Measurements from ENCODE around the gene IFRD2. TPM values are rescaled to one million over a fixed set of nuclear protein-coding genes. Genes with fewer than 3 reads are reported as not detected.
"Not testable (repeated sequence)": the region's sequence is repeated elsewhere in the genome, so short reads cannot be mapped to it uniquely, and the experiment has no call there.

IFRD2 gene
- polyA plus RNA-seq, 6 donors from 2014 or later: 42.7 to 68.3 (median 55.7) TPM

DNA sequence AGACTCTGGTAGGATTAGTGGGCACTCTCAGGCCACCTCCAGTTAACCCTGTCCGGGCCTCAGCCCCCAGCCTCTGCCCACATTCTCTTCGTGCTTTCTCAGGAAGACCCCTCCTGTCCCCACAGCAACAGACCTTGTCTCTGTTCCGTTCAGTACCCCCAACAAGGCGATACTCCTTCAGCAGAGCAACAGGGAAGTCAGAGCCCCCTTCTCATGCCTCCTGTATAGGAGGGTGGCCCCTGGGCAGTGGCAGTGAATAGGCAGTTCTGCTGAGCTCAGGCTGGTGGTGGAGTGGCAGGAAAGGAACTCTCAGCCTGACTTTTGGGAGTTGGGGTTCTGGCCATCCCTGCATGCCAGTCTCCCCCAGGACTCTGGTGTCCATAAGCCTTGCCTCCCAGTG is 22.8 kb downstream of the IFRD2 start:
- no peak overlapping the region for H3K27ac Mint-ChIP-seq

DNA sequence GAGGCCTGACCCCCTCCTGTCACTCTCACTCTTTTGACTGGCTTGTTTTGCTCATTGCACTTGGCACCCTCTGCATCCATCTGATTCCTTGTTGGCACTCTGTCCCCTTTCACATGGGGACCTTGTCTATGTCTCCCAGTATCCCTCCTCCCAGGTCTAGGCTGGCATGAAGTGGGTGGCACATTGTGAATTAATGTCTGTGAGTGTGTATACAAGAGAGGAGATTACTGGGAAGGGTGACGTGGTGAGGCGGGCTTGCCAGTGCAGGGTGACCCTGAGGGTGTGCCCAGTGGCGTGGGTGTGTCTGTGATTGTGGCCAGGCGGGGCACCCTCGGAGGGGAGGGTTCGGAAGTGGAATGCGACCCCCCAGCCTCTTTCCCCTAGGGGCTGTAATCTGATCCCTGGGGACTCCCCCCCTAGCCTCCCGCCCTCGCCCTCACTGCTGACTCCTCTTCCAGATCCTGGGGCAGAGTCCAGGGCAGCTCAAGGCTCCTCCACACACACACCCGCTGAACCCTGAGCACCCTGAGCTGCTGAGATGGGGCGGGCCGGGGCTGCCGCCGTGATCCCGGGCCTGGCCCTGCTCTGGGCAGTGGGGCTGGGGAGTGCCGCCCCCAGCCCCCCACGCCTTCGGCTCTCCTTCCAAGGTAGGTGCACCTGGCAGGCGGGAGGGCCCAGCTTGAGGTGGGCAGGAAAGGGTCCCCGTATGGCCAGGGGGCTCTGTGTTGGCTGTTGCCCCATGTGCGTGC is 23.4 kb downstream of the IFRD2 start, which contains the start of gene SEMA3B:
Gene SEMA3B, plus strand, starts transcription at position 445 of the 749 bp plus-strand sequence. Its CDS starts 94 bp downstream, at position 539.
- no peaks in the 10 kb centered on the region for H3K36me3 Mint-ChIP-seq
- H3K27me3 Mint-ChIP-seq: peaks cover 13 to 48% (median 16%) of the 10 kb centered on the region in 3 donors
- H3K9me3 Mint-ChIP-seq: no peaks in the 10 kb centered on the region
- H3K4me3 Mint-ChIP-seq: peak within 1 kb of the TSS in 1 of 8 donors; percentile 56
- peak within 1 kb of the TSS in 1 of 6 donors; percentile 59 for H3K27ac Mint-ChIP-seq
- ATAC-seq (ENCODE audit: low read depth in 2 of 2) (no peak), DNase-seq (no peak)
- peaks cover 4 to 8% (median 6%) of the 10 kb centered on the region in 3 donors for H3K4me1 Mint-ChIP-seq

More for the DNA sequence above, 22.8 kb downstream of the IFRD2 start:
- peaks cover 18 to 53% (median 21%) of the 10 kb centered on the region in 3 donors for H3K27me3 Mint-ChIP-seq
- DNase-seq (no peak), ATAC-seq (ENCODE audit: low read depth in 2 of 2) (no peak)
- no peaks in the 10 kb centered on the region for H3K9me3 Mint-ChIP-seq
- H3K4me1 Mint-ChIP-seq: peaks cover 9 to 14% (median 11%) of the 10 kb centered on the region in 3 donors
- no peaks in the 10 kb centered on the region for H3K36me3 Mint-ChIP-seq
- H3K4me3 Mint-ChIP-seq: peak overlapping the region in 1 of 8 donors; percentile 56

DNA sequence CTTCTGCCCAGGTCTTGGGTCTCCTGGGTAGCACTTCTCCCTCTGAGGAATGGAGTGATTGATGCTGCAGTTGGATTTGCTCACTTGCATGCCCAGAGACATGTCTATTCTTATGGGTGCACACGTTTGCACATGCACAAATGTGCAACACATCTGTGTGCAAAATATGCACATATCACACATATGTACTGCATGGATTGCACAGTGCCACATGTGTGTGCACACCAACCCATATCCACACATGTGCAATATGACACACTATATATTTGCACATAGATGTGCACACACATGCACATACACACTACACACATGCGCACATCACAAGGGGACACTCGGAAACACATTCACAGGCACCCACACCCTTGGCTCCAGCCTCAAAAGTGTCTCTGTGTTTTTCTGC is 24.0 kb downstream of the IFRD2 start:
- peaks cover 13 to 47% (median 14%) of the 10 kb centered on the region in 3 donors for H3K27me3 Mint-ChIP-seq
- peaks cover 4 to 6% (median 5%) of the 10 kb centered on the region in 3 donors for H3K4me1 Mint-ChIP-seq
- H3K4me3 Mint-ChIP-seq: no peak overlapping the region
- peak overlapping the region in 1 of 6 donors; percentile 59 for H3K27ac Mint-ChIP-seq
- ATAC-seq (ENCODE audit: low read depth in 2 of 2): no peak
- no peaks in the 10 kb centered on the region for H3K9me3 Mint-ChIP-seq
- no peaks in the 10 kb centered on the region for H3K36me3 Mint-ChIP-seq
- no peak for DNase-seq

DNA sequence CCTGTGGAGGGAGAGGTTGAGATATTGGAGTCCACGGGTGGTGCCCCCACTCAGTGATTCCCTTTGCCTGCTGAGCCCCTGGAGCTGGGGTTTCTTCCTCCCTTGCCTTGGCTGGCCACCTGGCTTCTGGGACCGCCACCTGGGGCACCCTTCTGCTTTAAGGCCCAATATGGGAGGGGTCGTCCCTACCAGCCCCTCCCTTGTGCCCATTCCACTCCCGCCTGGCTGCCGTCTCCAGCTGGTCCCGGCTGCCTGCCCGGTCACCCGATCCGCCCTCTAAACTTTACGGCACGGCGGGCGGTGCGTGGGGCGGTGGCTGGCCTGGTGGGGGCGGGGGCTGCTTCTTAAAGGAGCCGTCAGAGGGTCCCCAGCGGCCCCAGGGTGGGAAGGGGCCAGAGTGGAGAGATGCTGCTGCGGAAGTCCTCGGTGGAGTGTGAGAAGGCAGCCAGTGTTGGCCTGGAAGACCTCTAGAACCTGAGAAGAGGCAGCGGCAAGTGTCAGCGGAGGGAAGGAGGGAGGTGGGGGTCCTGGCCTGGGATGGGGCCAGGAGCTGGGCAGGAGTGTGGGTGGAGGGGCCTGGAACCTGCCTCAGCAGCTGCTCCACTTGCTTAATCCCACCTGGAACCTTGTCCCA is 24.8 kb downstream of the IFRD2 start:
- ATAC-seq (ENCODE audit: low read depth in 2 of 2) (no peak), DNase-seq (no peak)
- Mint-ChIP-seq H3K36me3 (no peaks in the 10 kb centered on the region), H3K9me3 (no peaks in the 10 kb centered on the region), H3K4me3 (no peak overlapping the region), H3K27me3 (peaks cover 8 to 41% (median 8%) of the 10 kb centered on the region in 3 donors), H3K4me1 (no peaks in the 10 kb centered on the region), H3K27ac (no peak overlapping the region)

DNA sequence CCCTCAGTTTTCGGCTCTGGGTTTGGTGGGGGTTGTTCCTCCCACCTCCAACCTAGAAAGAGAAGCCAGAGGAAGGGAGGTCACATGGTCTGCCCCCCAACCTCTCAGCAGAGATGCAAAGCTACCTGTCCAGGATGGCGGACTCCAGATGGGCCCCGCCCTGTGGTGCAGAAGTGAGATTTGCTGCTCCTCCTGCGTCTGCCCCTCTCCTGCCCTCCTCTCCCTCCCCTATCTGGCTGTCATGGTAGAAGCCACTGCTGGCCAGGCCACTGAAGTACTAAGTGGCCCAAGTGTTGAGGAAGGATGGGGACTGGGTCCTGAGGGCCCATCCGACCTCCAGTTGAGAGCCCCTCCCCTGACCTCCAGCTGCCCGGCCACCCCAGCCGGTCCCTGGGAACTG is 25.4 kb downstream of the IFRD2 start:
- Mint-ChIP-seq H3K9me3 (no peaks in the 10 kb centered on the region), H3K4me1 (no peaks in the 10 kb centered on the region), H3K36me3 (no peaks in the 10 kb centered on the region), H3K27me3 (peaks cover 8 to 39% (median 8%) of the 10 kb centered on the region in 3 donors), H3K4me3 (no peak overlapping the region), H3K27ac (no peak overlapping the region)
- DNase-seq: no peak
- no peak for ATAC-seq (ENCODE audit: low read depth in 2 of 2)

DNA sequence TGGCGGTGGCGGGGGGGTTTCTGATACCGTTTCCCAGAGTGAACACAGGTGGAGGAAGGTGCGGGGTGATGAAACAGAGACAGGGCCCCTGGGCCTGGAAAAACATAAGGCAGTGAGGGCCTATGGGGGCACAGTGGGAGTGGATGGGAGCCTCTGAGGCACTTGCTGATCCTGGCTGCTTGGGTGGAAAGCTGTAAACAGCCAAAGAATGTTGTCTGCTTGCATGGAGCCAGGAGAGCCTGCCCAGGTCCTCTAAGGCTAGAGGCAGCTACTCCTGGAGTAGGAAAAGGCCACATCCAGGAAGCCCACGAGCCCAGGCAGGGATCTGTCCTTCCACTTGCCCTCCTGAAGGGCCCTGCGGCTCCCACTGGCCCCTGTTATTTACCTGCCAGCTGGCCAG is 26.2 kb downstream of the IFRD2 start:
- no peak for ATAC-seq (ENCODE audit: low read depth in 2 of 2)
- Mint-ChIP-seq H3K27ac (no peak overlapping the region), H3K27me3 (peaks cover 8 to 31% (median 8%) of the 10 kb centered on the region in 3 donors), H3K36me3 (no peaks in the 10 kb centered on the region), H3K9me3 (no peaks in the 10 kb centered on the region), H3K4me3 (peak overlapping the region in 1 of 8 donors; percentile 63), H3K4me1 (peaks cover 0 to 1% (median 0%) of the 10 kb centered on the region in 3 donors)
- DNase-seq: no peak

DNA sequence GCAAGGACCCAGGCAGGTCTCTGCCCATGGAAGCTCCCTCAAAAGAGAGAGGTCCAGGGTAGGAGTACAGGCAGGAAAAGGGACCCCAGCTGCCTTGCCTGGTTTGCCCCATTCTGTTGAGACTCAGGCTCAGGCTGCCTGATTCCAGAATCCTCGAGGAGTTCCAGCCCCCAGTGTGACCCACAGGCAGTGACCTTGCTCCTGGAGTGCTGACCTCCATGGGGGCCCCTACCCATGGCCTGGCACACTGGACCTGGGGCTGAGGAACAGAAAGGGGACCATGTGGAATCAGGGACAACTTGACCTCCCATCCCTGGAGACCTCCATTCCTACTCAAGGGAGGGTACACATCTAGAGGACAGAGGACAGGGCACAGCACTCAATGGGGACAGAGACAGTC is 26.7 kb downstream of the IFRD2 start:
- DNase-seq (no peak), ATAC-seq (ENCODE audit: low read depth in 2 of 2) (no peak)
- no peaks in the 10 kb centered on the region for H3K36me3 Mint-ChIP-seq
- no peaks in the 10 kb centered on the region for H3K9me3 Mint-ChIP-seq
- peaks cover 8 to 30% (median 8%) of the 10 kb centered on the region in 3 donors for H3K27me3 Mint-ChIP-seq
- peak overlapping the region in 1 of 8 donors; percentile 63 for H3K4me3 Mint-ChIP-seq
- H3K27ac Mint-ChIP-seq: no peak overlapping the region
- H3K4me1 Mint-ChIP-seq: peaks cover 0 to 2% (median 1%) of the 10 kb centered on the region in 3 donors

DNA sequence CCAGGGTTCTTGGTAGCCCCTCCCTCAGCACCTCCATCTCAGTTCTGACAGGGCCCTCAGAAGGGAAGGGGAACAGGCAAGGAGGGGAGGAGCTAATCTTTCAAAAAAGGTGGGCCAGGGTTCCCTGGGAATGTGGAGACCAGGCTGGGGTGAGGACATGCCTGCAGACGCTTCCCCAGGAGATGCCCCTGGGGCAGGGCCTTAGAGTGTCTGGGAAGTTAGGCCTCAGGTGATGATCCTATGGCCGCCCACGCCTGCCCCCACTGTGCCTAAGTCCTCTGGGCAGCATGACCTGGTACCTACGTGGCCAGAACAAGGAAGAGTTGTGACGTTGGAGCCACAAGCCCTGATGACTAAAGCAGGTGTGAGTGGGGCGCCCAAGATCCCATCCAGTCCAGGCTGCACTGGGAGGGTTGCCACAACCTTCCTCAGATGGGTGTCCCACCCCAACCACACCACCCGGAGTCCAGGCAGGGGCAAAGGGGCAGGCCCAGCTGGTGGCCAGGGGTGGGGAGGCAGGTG is 27.2 kb downstream of the IFRD2 start:
- Mint-ChIP-seq H3K27ac (no peak overlapping the region), H3K36me3 (no peaks in the 10 kb centered on the region), H3K4me1 (peaks cover 0 to 4% (median 1%) of the 10 kb centered on the region in 3 donors), H3K9me3 (no peaks in the 10 kb centered on the region), H3K4me3 (no peak overlapping the region), H3K27me3 (peaks cover 8 to 30% (median 8%) of the 10 kb centered on the region in 3 donors)
- ATAC-seq (ENCODE audit: low read depth in 2 of 2) (no peak), DNase-seq (no peak)

DNA sequence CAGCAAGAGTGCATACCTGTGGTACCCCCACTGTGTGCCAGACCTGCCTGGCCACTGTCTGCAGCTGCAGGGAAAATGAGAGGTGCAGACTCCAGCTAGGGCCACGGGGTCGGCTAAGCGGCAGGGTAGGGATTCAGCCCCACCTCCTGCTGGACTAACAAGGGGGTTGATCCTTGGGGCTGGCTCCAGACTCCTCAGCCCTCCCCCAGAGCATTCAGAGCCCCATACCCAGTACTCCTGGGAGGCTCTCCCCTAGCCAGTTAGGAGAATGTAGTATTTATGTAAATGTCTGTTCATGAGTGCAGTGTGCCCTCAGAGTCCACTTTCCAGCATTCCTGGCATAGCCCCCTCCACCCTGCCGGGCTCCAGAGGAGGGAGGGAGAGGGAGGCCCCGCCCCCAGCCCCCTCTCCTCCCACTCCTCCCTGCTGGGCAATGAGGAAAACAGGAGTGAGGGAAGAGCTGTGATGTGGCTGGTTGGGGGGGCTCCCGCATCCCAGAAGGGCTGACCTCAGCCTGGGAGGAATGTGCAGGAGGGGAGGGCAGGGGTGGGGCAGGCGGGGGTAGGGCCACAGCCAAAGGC is 27.8 kb downstream of the IFRD2 start:
- Mint-ChIP-seq H3K9me3 (no peaks in the 10 kb centered on the region), H3K4me1 (peaks cover 4 to 8% (median 4%) of the 10 kb centered on the region in 3 donors), H3K4me3 (no peak overlapping the region), H3K27ac (no peak overlapping the region), H3K27me3 (peaks cover 8 to 28% (median 8%) of the 10 kb centered on the region in 3 donors), H3K36me3 (no peaks in the 10 kb centered on the region)
- ATAC-seq (ENCODE audit: low read depth in 2 of 2) (no peak), DNase-seq (no peak)

DNA sequence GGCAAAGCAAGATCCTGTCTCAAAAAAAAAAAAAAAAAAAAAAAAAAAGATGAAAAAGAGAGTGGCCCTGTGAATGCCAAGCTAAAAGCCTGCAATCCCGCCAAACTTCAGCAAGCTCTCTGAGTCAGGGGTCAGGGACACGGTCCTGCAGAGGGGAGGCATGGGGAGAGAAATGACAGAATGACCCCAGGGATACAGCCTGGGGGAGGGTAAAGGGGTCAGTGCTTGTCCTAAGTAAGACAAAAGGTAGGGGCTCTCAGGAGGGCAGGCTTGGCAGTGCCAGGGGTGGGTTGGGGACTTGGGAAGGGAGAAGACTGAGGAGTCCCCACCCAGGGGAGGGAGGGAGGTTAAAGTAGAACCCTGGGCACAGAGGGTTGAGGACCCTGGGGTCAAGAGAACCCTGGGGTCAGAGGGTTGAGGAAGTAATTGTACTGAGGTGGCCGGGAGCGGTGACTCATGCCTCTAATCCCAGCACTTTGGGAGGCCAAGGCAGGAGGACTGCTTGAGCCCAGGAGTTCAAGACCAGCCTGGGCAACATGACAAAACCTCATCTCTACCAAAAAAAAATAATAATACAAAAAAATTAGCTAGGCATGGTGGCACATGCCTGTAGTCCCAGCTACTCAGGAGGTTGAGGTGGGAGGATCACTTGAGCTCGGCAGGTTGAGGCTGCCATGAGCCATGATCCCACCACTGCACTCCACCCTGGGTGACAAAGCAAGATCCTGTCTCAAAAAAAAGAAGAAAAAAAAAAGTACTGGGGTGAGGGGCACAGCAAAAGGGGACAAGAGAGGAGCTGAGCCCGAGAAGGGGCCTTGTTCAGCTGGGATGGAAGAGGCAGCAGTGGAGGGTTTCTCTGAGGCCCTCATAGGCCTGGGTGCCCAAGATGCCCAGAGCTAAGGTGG is 28.5 kb downstream of the IFRD2 start:
- H3K4me1 Mint-ChIP-seq: peaks cover 4 to 9% (median 4%) of the 10 kb centered on the region in 3 donors
- peaks cover 7 to 22% (median 8%) of the 10 kb centered on the region in 3 donors for H3K27me3 Mint-ChIP-seq
- no peak overlapping the region for H3K27ac Mint-ChIP-seq
- ATAC-seq (ENCODE audit: low read depth in 2 of 2) (no peak), DNase-seq (no peak)
- no peak overlapping the region for H3K4me3 Mint-ChIP-seq
- H3K36me3 Mint-ChIP-seq: no peaks in the 10 kb centered on the region
- no peaks in the 10 kb centered on the region for H3K9me3 Mint-ChIP-seq

DNA sequence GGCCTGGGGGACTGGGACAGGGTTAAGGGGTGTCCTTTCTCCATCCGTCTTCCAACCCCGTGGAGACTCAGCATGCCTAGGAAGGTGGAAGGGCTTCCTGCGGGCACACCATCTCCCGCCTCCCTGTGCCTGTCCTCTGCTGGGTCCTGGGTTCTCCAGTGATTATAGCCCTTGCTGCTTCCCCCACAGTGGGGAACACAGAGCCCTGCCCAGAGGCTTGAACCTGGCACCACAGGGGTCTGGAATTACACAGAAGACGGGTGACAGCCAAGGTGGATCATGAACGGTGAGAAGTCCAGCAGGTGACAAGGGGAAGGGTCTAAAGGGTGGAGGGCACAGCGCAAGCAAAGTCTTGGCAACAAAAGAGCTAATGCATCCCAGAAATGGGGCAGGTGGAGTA is 29.5 kb downstream of the IFRD2 start:
- H3K36me3 Mint-ChIP-seq: no peaks in the 10 kb centered on the region
- ATAC-seq (ENCODE audit: low read depth in 2 of 2) (no peak), DNase-seq (no peak)
- no peaks in the 10 kb centered on the region for H3K9me3 Mint-ChIP-seq
- H3K27ac Mint-ChIP-seq: no peak overlapping the region
- peaks cover 4 to 9% (median 8%) of the 10 kb centered on the region in 3 donors for H3K4me1 Mint-ChIP-seq
- peaks cover 0 to 18% (median 8%) of the 10 kb centered on the region in 3 donors for H3K27me3 Mint-ChIP-seq
- H3K4me3 Mint-ChIP-seq: peak overlapping the region in 2 of 8 donors; percentile 25 to 42

DNA sequence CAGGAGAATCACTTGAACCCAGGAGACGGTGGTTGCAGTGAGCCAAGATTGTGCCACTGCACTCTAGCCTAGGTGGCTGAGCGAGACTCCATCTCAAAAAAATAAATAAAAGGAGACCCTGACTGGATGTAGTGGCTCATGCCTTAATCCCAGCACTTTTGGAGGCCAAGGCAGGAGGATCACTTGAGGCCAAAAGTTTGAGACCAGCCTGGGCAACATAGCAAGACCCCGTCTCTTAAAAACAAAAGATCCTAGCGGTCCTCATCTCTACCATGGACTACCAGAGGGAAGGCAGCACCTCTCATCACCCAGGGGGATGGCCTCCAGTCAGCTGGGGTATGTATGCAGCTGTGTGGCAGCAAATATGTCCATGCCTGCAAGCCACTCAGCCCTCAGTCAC is 30.0 kb downstream of the IFRD2 start:
- H3K27ac Mint-ChIP-seq; H3K4me3 Mint-ChIP-seq; ATAC-seq (ENCODE audit: low read depth in 2 of 2); H3K36me3 Mint-ChIP-seq; DNase-seq; H3K9me3 Mint-ChIP-seq: not testable (repeated sequence)
- Mint-ChIP-seq H3K27me3 (peaks cover 0 to 16% (median 8%) of the 10 kb centered on the region in 3 donors), H3K4me1 (peaks cover 4 to 10% (median 9%) of the 10 kb centered on the region in 3 donors)

Measured in naive B cell (primary cell).